ENCODE results near the gene HOXB2.

The HOXB2 gene

DNA sequence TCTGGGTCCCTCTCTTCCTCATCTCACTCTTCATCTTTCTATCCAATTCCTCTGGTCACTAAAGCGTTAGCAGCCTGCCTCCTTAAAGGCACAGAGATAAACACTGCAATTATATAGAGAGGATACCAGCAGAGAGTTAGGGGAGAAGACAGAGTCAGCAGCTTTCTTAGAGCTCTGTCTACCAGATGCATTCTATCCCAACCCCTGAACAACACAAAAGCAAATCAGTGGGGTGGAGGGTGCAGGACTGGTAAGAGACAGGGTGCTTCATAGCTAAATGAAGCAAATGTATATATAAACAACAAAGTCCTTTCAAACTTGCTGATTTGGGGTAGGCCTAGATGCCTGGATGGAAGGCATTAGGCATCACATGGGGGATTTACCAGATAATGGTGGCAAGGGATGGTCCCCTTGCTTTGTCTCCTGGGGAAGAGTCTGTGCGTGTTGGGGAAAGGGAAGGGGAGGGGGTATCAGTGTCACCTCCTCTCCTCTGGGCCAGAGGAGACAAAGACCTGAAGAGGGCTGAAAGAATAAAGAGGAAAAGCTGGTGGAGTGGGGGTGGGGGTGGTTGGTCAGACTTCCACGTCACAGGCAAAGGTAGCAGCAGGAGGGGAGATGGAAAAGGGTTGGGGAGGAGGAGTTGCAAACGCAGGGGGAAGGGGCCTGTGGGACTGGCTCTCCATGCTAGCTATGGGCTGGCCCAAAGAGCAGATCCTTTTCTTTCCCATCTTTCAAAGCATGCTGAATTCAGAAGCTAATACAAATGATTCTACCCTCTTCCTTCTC is 21.2 kb upstream of the HOXB2 start:
- no peak for DNase-seq (ENCODE audit: low read depth in 2 of 2)

DNA sequence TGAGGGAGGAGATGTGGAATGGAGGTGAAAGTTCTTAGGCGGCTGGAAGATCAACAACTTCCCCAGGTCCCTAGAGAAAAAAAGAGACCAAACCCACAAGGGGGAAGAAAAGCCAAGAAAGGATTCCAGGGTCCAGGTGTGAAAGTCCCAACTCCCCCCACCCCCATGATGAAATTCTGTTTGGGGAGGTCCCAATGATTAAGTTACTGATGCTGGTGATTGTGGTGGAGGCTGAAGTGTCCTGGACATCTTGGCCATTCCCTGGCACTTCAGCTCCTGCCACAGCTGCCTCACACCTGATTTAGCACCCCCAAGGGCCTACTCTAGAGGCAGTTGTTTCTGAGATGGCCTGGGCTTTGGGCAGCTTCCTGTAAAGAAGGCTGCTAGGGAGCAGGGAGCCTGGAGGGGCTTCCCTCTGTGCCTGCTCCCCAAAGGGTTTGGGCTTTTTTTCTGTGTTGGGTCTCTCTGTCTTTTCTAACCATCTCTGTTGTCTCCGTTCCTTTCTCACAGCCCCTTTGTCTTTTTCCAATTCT is 20.2 kb upstream of the HOXB2 start:
- no peak for DNase-seq (ENCODE audit: low read depth in 2 of 2)

DNA sequence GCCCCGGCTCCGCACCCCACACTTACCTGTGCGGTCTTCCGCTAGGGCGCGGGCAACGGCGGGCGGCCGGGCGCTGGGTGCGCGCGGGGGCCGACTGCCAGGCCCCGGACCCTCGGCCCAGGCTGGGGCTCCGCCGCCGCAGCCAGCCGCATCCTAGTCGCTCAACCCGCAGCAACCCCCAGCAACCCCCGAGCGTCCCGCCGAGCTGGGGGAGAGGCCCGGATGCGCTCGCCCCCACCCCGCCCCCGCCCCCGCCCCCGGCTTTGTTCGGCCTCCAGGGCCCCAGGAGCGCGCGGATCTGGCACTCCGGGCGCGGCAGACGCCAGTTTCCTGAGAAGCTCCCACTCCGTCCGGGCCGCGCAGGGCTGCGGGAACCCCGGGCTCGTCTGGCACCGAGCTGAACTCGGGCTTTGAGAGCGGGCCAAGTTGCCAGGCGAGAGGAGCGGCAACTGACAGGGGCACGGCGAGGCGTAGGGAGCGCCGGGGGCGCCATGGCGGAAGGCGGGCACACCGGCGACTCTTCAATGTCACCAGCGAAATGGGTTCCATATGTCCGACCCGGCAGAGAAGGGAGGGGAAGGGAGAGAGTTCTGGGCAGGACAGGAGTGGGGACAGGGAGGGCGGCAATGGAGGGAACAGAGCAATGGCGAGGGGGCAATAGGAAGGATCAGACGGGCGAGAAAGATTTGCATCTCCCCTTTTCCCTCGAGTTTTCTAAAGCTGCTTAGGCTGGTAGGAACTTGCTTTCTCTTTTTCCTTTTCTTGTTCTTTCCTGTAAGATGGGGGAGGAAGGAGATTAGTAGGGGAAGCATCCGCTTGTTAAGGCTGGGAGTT is 19.5 kb upstream of the HOXB2 start:
- DNase-seq (ENCODE audit: low read depth in 2 of 2): no peak

DNA sequence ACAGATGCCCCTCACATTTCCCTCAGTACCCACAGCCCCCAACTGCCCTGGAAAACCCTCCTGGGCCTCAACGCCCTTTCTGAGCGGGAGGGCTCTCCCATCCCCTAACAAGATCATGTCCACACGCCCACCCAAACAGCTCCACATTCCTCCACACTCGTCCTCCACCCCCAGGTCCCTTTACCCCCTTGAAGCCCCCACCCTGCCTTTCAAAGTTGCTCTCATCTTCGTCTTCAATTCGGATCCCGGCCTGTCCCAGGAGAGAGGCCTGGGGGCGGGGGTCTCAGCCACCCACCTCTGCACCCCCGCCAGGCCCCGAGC is 18.9 kb upstream of the HOXB2 start:
- DNase-seq (ENCODE audit: low read depth in 2 of 2): no peak

DNA sequence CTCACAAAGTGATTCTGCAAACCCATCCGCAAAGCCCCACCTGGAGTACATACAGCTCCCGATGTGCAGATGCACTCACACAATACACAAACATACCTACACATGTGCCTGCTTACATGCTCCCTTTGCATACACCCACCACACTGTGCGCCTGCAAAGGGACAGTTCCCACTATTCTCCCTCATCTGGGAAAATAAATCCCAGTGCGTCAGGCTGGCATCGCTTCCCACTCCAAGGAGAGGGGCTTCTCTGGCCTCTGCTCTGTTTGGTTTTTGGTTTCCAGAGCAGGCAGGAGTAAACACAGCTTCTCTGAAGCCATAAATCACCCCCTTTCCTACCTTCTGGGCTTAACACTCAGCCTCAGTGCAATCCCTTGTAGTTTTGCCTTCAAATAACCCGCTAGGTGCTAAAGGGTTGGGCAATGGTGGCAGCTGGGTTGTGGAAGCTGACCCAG is 18.5 kb upstream of the HOXB2 start:
- DNase-seq (ENCODE audit: low read depth in 2 of 2): no peak

DNA sequence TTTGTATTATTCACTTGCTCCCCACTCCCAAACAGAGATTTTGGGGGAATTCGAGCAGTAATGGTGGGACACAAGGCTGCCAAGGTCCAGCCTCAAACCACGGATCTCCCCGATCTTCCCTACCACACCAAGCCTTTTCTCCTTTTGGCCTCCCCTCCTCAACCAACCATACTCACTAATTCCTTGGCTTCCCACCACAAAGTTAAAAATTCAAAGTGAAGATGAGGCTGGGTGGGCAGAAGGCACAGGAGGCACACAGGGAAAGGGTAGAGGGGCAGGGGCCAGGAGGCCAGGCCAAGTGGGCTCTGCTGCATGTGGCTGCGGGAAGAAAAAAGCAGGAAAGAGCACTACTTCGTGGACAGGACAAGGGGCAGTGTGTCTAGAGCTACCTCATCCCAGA is 18.0 kb upstream of the HOXB2 start:
- DNase-seq (ENCODE audit: low read depth in 2 of 2): no peak

DNA sequence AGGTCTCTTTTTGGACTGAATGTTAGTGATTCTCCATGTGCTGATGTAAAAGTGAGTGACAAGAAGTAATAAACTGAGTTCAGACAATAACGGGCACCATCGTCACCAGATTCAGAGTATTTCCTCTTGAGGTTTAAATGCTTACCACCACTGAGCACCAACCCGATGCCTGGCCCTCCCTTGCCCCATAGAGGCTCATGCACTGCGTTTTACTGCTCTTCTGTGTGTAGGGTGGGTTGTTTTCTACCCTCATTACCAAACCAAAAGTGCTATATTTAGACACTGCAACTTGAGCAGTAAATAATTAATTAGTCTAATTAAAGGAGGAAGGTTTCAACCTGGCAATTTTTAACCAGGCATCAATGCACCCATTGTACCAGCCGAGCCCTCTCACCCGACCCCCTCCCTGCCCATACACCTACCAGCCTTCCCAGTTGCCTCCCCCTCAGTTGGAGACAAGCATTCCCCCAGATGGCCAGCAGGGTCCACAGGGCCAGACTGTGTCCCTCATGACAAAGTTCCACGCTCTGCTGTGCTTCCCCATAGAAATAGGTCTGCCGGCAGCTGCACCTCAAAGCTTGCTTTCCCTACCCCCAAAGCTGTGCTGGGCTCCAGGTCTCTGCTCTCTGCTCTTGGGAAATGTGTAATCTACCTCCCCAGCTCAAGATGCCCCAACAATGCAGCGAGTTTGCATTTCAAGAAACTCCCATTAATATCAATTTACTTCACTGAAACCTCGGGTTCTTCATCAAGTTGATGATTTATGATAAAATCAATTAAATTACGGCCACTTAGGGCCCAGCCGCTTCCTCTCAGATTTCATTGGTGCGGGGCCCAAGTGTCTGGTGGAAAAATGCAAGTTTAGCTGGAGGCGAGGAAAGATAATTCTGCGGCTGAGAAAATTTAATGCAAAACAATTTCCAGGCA is 17.2 kb upstream of the HOXB2 start:
- no peak for DNase-seq (ENCODE audit: low read depth in 2 of 2)

DNA sequence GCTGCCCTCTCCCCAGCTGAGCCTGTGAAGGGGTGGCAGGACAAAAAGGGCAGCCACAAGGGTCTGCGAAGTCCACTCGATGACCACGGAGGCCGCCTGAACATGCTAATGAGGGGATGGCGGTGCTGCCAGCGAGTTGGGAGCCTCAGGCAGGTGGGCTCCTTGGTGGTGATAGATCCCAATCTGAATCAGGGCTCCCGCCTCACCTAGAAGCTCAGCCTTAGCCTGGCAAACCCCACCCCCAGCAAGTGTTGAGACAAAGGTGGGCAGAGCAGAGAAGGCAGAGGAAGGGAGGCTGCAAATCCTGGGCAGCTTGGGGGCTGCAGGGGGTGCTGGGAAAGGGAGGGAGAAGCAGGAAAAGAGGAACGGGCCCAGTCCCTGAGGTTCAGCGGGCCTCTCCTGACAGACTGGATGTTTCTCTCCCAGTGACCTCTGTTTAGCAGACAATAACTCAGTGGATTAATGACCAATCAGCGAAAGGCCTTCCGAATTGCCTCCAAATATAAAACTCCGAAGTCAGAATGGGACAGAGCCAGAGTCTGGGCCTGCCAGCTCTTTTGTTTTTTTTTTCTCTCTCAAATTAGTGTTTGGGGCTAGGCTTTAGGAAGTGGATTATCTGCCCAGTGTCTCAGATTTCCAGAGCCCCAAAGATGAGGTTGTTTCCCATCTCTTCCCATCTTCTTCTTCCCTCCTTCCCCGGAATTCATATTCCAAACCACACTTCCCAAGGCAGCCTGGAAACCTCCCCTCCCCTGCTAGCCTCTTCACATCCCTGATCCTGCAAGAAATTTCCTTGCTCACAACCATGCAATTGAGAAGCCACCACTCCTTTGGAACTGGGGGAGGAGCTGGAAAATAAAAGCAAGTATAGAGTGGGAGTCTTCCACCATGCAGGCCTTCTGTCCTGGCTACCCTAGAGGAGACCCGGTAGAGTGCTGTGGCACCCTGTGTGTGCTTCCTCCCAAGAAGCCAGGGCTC is 15.2 kb upstream of the HOXB2 start:
- DNase-seq (ENCODE audit: low read depth in 2 of 2): no peak

DNA sequence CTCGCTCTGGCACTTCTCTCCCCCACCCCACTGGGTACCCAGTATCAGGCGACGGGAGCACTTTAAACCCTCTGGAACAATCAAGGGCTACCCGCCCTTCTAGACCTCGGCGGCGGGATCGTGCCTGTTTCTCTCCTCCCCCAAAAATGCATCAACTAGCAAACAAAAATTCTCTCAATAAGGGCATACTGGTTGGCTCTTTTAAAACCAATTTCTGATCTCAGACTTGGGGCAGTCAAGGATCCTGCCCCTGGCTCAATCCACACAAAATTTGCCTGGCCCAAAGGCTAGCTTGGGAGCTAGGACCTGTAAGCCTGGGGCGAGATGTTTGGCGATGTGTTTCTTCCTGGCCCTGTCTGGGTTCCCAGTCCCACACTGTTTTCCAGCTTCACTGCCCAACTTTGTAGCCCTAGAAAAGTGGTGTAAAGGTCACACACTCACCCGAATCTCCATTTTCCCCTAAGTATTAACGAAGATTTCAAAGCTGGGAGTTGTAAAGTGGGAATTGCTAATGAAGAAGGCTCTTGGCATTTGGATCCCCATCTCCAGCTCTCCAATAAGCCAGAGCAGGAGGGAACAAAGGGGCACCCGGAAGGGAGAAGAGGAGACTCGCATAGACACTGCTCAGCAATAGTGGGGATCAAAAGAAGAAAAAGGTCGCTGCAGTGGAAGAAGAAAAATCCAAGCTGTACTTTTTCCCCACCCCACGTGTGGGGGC is 14.4 kb upstream of the HOXB2 start:
- no peak for DNase-seq (ENCODE audit: low read depth in 2 of 2)

DNA sequence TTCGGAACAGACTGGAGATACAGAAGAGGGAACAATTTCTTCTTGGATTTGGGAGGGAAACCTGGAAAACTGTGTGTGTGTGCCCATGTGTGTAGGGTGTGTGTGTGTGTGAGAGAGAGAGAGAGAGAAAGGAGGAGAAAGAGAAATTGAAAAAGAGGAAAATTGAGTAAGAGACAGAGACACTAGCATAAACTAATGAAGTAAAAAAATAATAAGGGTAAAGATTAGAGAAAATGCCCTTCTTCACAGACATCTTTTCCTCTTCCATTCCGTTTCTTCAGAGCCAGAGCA is 13.9 kb upstream of the HOXB2 start:
- DNase-seq (ENCODE audit: low read depth in 2 of 2): no peak

DNA sequence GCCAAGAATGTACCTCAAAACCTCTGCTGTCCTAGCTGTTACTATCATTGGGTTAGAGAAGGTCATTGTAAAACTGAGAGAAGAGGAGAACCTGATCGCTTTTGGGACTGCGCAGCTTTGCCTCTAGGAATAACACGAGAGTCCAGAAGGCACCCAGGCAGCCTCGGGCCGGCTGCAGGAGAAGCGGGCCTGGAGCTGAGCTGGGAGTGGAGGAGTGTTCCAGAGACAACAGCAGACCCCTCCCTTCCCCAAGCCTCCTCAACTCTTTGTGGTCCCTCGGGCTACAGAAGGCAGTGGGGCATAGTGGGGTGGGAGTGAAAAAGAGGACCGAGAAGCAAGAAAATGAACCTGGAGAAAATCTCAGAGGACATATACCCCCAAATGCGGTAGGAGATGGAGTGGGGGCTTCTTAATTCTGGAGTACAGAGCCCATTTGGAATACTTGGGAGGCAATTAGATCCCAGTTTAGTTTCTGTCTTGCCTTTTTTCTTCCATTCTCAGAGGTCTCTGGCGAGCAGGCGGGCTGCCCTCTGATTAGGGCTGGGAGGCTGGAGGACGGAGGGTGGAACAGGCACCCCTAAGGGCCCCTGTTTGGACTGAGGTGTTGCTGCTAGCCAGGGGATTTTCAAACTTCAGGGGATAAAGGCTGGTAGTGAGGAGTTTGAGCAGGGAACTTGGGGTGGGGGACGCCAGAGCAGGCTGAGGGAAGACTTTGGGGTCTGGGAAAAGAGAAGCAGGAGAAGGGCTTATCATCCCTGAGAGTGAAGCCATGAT is 13.3 kb upstream of the HOXB2 start:
- DNase-seq (ENCODE audit: low read depth in 2 of 2): no peak

DNA sequence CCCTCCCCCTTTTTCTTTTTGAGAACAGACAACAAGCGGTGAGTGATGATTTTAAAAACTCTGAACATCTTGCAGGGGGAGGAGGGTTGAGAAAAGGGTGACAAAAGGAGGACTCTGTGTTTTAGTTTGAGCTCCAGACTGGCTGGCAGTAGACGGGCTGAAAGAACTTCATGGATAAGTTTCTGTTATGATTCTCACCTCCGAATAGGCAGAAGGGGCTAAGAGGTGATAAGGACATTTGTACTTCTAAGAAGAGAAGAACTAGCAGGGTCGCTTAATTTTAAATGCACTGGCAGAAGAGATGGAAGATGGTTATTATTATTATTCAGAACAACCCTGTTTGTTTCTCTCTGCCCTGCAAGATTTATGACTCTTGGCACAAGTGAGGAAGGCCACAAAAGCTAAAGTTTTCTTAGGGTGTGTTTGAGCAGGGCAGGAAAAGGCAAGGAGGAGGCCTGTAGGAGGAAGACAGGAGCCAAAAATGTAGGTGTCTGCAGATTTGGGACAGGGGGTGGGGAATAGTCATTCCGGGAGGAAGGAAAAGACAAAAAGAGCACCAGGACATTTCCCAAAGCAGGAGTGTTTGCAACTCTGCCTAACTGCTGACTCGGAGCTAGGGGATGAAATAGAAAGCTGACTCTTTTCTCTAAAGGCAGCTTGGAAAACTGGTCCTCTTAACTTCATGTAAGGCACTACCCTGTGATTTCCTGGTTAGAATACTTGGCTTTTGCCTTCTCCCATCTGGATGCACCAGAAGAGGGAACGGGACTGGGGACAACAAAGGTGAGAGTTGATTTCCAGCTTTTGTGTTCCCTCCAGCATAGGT is 11.9 kb upstream of the HOXB2 start:
- no peak for DNase-seq (ENCODE audit: low read depth in 2 of 2)

DNA sequence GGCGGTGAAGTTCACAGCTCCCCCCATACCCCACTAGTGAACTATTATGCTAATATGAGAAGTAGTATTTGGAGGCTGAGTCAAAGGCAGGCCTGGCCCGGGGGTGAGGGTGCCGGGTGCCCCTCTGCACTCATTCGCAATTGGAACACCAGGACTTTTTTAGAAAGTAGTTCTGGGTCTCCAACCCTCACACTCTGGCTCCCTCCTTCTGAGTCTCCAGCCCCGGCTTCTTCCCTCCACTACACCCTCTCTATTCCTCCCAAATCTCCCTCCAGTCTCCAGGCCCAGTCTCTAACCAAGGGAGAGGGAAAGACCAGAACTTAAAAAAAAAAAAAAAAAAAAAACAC is 11.3 kb upstream of the HOXB2 start:
- DNase-seq (ENCODE audit: low read depth in 2 of 2): no peak

DNA sequence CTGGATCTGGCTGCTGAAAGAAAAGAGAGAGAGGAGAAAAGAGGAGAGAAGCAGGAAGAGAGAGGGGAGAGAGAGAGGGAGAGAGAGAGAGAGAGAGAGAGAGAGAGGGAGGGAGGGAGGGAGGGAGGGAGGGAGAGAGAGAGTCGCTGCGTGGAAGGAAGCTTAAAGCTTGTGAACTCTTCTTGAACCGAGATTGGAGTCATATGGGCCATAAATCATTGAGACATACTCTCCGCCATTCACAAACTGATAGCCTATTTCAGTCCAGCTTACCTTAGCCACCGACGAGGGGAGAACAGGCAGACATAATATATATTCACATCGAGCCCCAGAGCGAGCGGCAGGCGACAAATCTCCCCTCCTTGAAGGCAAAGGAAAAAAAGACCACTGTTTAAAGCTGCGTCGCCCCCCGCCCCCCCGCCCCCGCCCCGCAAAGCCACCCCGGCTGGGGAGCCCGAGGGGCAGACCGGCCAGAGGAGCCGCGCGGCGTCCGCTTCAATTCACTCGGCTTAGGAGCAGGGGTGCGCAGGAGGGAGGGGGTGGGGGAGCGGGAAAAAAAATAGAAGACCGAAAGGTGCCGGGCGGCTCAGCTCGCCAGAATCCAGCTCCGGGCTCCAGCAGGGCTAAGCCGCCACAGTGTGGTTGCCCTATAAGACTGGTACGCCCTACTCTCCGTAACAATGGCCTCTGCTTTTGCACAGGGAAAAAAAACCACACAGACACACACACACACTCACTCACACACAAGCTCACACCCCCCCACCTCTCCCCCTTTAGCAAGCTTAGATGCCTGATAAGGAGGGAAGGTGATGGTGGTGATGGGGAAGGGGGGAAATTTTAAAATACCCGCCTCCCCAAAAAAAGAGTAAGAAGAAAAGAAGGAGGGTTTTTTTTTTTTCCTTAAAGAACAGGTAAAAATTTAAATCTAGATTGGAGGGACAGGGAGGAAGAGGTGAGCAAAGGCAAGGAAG is 10.6 kb upstream of the HOXB2 start:
- DNase-seq (ENCODE audit: low read depth in 2 of 2): no peak

DNA sequence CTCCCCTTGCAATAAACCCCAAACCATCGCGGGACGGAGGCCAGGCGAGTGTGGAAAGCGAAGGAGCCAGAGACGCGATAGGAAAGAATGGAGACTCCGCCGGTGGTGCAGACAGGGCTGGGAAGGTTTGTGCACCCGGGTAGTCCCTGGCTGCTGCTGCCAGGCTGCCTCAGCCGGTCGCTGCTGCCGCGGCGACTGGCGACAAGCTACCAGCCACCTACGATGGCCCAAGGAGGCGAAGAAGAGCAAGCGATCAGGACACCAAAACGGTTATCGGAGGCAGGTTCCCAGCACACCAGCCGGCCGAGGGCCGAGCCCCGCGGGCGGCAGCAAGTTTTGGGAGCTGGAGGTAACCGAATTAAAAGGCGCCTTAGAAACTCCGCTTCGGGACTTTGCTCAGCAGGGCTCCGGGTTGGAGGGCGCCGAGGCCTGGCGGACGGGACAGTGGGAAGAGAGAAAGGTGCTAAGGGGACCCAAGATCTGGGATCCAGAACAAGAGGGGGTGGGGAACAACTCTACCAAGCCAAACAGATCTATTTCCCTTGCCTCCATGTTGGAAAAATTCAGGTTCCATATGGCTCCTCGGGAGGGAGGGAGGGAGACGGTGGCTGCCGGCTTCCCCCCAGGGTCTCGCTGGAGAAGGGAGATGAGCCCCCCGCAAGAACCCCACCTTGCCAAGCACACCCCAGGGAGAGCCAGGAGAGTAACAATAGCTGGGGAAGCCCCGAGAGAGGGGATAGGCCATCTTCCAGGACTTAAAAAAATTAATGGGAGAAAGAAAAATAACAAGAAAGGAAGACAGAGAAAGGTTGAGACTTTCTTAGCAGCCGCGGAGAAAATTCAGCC is 9.7 kb upstream of the HOXB2 start:
- no peak for DNase-seq (ENCODE audit: low read depth in 2 of 2)

DNA sequence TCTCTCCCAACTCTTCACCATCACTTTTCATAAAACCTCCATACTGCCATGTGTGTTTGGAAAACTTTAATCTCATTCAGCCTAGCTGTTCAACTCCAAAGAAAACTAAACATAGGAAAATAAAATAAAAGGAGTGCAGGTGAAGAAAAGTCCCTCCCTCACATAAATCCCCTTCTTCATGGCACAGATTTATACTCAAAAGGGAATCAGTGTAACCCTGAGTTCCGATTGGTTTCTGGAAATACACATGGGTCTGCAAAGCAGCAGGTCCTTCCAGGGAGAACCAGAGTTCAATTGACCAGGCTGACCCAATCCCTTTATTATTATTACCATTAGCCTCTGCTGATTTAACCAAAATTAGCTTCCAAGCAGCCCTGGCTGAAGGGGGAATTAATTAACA is 8.9 kb upstream of the HOXB2 start:
- DNase-seq (ENCODE audit: low read depth in 2 of 2): no peak

DNA sequence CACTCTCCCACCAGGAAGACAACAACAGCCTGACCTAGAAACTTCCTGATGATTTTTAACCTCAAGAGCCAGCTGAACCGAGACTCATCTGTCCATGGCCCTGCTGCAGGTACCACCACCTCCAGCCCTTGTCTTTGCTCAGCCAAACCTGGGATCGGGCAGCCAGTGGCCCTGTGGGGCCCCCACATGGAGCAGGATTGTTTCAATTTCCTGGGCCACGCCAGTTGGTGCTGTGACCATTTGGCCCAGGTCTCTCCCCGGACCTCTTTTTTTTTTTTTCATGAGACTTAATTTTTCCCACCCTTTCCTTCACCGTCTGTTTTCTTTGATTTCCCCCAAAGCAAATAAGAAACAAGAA is 8.3 kb upstream of the HOXB2 start:
- DNase-seq (ENCODE audit: low read depth in 2 of 2): no peak
